HG03378 (cell line): ENCODE measurements around the gene SGMS1.
A peak's percentile ranks its signal among the peaks of the same experiment; 100 is the strongest.

Source experiments
- ATAC-seq: cut with Tn5 transposase; IDR thresholded peaks from one replicate; pipeline ENCODE4 v1.9.1; 2021; ENCODE audit warnings: mild to moderate bottlenecking, moderate library complexity; ENCODE audit not compliant: unreplicated experiment

The SGMS1 gene

DNA sequence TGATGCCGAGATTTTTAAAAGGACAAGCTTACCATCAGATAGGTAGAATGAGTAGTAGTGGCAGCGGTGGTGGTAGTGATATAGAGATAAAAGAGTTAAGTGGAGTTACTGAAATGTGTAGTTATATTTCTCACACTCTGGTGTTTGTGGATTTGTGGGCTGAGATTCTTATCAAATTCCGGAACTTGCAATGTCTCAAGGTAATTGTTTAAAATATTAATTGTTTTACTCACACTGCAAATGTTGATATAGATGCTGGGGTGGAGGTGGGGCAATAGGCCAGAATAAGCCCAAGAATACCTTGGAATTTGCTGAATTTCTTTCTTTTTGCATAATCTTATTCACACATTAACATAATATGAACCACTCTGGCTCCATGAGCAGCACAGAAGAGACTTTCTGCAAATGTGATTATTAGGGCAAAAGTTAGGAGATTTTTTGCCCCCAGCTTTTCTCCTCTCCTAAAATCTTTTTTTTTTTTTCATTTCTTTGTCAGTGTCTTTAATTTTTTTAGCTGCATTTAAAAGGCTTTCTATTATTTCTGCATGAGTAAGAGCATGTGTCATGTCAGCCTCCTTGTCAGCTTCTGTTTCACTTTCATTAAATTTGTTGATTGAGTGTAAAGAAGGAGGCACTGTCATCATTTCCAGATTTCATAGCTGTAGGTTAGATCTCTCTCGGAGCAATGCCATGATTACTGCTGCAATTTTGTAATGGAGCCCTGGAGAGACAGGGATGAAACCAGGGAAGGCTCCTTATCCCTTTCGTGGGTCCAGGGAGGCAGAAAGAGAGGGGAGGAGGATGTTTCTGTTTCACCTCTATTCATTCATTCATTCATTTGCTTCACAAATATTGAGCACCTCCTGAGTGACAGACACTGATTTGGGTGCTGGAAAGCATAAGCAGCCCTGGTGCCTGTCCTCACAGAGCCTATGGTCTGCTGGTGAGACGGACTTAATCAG lies 13.1 kb upstream of the SGMS1 start:
- ATAC-seq, result peak; percentile 93

DNA sequence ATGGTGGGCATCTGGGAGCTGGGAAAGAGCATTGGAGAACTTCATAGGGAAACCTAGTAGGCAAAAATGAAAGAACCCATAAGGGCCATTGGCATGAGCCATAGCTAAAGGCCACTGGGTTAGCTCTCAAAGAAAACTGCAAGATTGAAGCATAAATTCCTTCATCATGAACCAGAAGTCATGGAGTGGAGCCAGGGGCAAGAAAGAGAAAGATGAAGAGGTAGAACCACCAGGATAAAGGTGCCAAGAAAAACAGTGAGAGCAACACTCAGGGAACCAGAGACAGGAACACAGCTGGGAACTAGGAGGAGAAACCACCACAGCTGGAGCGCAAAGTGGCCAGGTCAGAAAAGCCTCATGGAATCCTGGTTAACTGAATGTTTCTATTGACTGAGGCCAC lies 11.5 kb upstream of the SGMS1 start:
- no peak for ATAC-seq

DNA sequence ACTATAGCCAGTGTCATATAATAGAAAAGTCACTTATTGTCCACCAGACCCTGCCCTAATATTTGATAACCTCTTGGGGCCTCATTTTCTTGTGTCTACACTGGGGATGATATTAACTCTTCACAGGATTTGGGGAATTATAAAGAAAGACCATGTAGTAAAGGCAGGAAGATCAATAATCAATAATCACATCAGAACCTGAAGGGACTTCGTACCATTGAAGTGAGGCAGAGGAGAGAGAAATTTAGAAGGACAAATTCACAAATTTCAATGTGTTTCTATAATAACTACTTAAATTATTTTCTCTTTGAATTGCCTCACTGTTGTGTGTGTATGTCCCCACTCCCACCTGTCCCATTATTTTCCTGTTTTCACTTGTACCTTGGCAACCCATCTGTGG lies 10.7 kb upstream of the SGMS1 start:
- ATAC-seq, result no peak

DNA sequence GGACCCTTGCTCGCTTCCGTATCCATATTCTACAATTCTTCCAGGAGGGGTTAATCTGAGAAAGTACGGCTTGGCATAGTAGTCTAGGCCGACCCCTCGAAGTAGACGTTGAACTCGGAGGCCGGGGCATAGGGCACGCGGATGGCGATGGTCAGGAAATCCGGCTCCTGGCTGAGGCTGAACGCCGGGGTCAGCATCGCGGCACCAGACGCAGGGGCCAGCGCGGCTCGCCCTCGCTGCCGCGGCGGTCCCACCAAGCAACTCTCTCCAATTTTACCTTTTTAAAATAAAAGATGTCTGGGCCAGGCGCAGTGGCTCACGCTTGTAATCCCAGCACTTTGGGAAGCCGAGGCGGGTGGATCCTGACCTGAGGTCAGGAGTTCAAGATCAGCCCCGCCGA lies 7.3 kb upstream of the SGMS1 start:
- ATAC-seq, result no peak

DNA sequence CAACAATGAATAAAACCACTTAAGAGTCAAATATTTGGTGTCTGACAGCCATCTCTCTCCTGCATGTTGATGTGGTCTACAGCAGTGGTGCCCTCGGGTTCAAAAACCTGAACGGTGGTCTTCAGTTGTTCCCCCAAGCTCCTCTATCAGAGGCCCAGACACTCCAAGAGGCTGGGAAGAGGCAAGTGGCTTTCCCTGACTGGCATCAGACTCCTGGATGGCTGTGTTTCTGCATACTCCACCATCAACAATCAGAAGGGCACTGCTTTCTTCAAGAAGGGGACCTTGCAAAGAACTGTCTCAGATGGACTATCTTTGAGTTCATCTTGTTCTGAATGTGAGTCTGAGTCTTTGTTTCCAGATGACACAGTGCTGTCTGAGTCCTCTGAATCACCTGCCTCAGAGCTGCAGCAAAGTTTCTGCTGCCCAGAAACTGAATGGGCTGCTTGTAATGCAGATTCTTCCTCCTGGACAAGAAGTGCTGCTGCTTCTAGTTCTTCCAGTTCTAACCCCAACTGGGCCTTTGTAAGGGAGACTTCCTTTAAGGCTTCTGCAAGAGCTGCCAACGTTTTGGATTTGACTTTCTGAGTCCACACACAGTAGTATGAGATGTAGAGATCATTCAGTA lies 5.9 kb upstream of the SGMS1 start:
- no peak for ATAC-seq

DNA sequence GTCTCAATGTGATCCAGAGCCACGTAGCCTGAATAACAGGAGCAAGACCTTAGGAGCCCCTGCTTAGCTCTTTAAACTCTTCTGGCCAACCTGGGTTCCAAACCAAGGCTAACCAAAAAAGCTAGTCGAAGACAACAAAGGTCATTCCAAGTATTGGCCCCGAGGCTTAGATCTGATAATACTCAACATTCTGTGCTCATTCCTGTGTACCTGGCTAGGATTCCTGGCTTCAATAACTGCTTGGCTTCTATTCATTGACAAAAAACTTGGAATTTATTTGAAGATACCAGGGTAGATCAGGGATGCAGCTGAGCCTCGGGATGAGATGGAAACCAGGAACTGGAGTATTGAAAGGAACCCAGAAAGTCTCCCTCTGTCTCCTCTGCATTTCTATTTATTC lies 4.1 kb upstream of the SGMS1 start:
- ATAC-seq, result no peak

DNA sequence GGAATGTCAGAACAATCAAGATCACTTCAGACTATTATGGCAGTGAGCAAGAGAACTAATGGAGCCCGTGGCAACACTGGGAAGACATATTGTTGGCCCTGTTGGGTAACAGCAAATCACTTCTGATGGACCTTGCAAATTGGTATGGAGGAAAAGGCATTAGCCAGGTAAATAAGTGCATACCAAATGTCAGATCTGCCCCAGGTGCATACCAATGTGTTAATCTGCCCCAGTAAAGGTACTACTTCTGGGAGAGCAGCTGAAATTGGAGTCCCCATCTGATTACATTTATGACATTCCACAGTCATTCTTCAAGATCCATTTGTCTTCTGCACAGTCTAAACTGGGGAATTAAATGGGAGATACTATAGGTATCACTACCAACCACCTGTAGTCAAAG lies 3.7 kb upstream of the SGMS1 start:
- ATAC-seq, result no peak

DNA sequence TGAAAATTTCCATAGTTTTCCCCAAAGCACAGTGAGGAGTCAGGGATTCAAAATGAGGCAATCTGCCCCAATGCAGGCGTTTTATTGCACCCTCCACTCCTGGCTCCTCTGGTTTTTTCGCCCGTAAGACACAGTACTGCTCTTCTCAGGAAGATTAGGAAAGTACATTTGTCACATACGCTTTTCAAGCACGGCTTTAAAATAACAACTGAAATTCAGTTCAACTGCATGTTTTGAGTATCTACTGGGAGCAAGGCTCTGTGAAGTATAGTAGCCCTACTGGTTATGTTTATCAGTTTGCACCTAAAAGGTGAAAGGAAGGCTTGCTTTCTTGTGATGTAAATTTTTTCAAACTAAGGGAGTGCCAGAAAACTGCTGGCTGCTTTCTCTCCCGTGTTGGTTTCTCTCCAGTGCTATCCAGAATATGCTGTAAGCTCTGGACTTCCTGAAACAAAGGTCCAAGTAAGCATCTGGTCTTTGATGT lies 1.9 kb upstream of the SGMS1 start:
- no peak for ATAC-seq

DNA sequence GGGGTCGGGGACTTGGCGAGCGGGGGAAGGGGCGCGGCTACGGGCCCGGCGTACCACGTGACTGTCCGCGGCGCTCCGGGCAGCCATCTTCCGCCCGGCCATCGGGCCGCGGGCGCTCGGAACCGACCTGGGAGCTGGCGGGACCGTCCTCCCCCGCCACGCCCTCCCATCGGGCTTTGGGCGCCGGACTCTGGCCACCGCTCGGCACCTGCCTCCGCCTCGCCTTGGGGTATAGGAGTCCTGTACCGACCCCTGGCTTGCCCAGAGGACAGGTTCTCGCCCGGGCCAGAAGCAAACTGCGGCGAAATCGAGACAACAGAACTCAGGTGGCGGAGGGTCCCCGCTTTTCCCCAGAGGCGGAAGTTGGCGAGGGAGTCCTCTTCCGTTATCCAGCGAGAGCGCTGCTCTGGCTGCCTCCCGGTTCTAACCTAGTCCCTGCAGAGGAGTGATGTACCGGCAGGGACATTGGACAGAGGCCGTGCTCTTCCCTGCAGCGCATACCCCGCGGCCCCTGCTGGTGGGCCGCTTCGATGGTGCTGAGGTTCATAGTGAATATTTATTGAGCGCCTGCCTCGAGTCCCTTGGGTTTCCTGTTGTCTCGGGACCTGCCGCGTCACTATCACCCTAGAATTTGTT lies 1.2 kb upstream of the SGMS1 start:
- ATAC-seq, result peak; percentile 41

DNA sequence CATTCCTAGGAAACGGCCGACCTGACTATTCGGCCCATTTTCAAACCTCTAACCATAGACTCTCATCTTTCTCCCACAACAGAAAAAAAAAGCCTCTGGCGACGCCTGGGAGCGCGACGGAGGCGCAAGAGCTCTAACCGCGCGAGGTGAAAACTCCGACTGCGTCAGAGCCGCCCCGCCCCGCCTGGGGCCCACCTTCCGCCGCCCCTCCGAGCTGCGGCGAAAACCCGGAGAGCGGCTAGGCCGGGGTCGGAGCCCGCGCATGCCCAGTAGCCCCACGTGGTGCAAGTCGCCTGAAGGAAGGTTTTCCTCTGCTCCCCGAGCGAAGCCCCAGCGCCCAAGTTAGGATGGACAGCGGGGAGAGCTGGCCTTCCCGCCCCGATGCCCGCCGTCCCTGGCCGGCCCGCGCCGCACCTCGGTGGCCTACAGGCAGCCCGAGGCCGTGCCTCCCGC lies 683 bp upstream of the SGMS1 start:
- peak; percentile 42 for ATAC-seq

DNA sequence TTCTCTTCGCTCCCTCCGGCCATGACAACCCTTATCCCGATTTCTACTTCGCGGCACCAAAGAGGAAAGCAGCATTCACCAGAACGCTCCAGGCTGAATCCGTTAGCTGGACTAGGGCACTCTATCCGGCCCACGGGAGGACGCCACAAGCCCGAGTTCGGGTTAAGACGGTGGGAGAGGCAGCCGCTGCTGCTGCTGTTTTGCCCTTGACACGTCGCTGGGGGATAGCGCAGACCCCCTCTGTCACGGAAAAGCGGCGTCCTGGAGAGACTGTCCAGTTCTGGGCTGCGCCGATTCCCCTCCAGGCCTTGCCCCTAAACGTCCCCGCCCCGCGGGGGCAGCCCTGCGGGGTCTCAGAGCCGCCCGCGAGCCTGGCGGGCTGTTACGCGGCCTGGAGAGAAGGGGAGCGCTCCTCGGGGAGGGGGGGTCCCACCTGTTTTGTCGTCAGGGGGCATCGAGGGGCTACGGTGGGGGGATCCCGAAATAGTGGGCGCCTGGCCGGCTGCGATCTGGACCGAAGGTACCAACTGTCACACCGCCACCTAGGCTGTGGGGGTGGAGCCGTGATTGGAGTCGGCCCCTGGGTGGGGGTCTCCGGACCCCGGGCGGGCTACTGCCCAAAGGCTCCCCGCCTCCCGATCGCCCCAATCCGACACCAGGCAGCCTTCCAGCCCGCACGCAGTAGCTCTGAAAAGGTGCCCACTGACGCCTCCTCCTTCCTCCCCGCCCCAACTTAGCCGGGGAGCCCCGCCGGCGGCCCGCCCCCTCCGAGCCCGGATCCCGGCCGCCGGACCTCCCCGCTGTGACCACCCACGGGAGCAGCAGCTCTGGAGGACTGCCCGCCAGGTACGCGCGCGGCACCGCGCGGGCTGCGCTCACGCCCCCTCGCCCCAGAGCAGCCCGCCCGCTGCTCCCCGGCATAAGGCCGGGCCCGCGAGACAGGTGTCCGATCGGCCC lies 772 bp downstream of the SGMS1 start:
- no peak for ATAC-seq

DNA sequence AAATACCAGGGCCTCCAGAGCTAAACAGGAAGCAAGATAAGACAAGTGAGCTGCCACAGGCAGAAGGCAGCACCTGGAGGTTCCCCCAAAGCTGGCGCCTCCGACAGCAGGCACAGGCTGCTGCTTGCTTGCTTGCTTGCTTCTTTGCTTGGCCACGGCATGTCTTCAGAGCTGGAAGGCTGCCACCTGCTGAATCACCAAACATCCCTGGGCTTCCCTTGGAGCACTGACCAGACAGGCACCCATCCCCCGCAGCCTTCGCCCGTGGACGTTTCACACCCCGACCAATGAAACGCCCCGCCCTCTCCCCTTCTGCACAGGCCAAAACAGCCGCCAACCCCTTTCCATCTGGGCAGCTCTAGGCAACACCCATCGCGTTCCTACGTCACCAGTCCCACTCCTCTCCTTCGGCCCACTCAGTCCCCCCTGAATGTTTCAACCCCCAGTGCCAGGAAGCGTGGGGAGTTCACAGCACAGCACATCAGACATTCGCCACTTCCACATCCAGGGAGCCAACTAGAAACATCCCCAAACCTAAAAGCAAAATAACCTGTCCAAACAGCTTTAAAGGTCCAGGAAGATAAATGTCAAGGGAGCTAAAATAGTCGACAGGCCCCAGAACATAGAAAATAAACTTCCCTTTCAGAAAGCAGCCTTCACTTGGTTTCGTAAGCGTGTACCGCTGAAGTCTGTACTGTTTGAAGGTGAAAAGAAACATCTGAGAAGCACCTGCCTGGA lies 1.6 kb downstream of the SGMS1 start:
- ATAC-seq, result peak; percentile 32

DNA sequence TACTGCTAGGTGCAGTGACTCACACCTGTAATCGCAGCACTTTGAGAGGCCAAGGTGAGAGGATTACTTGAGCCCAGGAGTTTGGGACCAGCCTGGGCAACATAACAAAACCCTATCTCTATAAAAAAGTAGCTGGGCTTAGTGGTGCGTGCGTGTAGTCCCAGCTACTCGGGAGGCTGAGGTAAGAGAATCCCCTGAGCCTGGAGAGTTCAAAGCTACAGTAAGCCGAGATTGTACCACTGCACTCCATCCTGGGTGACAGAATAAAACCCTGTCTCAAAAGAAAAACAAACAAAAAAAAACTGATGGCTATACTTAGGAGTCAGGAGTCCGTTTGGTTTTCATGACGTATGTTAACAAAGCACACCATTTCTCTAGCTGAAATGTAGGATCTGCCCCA lies 2.9 kb downstream of the SGMS1 start:
- ATAC-seq, result no peak

DNA sequence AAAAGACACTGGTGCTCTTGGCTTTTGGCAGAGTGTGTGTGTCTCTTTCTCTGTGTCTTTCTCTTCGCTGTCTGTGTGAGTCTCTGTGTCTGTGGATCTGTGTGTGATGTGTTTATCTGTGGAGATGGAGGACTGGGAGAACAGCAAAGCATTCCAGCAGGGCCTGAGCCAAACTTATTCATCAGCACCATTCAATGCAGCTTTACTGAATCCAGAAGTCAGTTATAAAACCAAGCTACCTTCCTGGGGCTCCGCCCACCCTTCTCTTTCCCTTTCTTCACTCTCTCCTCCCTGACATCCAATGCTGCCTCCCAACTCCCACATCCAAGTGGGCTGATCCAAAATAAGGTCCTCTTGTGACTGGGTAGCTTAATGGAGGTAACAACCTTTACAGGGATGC lies 3.9 kb downstream of the SGMS1 start:
- no peak for ATAC-seq

DNA sequence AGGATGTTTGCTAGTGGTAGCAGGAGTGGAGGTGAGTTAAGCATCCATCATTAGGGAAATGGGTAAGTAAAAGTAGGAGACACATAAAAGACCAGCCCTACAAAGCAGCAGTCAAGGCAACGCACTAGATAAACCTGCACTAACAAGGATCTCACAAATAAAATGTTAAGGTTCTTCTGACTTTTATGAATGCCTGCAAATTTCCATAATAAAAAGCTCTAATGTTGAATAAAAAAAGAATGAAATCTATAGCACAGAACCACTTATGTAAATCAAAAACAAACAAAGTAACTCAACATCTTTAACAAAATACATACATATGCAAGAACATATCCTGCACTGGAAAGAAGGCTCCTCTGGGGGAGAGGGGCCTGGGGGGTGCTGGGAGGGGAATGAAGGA lies 4.6 kb downstream of the SGMS1 start:
- no peak for ATAC-seq

DNA sequence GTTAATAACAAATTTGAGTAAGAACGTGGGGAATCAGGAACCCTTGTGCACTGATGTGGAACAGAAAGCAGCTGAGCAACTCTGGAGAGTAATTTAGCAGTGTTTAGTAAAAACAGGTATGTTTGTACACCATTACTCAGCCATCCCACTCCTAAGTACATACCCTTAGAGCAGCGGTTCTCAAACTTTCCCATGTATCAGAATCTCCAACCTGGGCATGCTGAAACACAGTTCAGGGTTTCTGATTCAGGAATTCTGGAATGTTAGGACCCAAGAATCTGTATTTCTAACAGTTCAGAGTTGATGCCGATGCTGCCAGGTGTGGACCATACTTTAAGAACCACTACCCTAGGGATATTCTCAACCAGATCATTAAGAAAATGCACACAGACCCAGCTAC lies 5.1 kb downstream of the SGMS1 start:
- no peak for ATAC-seq

DNA sequence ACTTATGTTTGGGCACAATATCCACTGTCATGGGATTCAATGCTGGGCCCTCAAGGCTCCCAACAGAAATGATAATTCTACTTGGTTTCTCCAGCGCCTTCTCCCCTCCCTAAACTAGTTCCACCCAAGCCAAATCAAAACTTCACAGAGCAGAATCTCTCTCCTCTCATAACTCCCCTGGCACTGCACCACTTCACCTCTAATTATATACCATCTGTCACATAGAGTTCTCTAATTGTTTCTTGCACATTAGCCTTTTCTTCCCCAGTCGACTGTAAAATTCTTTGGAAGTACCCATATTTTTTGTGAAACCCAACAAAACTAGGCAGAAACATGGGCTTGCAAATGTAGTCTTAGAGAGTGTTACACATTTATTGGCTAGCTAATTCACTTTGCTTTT lies 8.1 kb downstream of the SGMS1 start:
- ATAC-seq, result no peak

DNA sequence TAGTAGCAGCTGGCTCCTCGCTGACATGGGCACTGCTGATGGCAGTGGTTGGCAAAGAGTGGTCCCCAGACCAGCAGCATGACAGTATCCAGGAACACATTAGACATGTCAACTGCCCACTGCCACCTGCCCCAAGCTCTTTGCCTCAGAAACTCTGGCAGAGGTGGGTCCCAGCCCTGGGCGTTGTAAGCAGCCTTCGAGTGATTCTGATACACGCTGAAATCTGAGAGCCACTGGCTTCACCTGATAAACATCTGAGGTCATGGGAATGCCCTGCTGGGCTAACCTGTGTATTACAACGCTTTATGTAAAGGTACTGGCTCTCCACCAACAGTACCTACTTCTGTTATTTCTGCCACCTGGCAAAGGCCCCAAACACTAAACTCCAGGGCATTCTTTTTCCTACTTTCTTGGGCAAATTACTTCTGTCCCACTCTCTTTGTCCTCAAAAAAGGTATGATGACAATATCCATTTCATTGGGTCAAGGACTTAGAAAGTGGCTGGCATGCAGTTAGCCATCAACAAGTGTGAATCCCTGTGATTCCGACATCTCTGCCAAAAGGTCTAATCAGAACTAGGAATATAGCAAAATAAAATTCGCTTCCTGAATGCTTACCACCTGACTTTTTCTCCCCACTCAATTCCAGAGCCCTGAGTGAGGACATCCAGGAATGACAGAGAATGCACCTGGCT lies 9.2 kb downstream of the SGMS1 start:
- peak; percentile 51 for ATAC-seq

DNA sequence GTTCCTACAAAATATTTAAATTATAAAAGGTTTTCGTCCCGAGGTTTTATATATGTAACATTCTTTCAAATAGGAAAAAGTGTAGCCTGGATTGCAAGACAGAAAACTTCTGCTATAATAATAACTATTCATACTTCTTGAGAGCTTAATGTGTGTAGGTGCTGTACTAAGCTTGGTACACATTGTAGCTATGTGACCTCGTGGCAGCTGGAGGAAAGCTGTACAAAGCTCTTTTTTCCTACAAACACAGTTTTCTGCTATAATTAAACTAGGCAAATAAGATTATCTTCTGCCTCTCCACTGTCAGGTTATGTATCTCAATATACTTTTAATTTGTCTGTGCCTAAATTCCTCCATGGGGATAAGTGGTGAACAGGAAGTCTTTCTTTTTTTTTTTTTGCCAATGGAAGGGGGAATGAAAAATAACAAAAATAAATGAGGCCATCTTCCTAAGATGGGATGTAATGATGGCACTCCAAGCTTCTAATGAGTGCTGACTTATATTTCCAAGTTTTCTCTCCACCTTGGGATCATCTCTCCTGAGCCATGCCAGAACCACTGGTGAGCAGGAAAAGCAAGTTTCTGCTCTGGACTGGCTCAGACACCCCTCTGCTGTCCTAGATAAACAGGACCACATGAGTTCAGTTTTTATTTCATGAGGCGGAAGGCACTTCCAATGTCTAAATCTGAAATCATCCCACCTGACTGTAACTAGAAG lies 9.9 kb downstream of the SGMS1 start:
- ATAC-seq, result no peak
